T47D (cell line): ENCODE measurements around the gene SLCO3A1.

ENCODE experiments used
- DNase-seq, 2 experiments: peaks; one replicate each; pipeline versions ENCODE4 v3.0.0 to v3.0.0-alpha.2; 2011 to 2012; ENCODE audit warnings: low read depth in 1 of 2, low spot score in 1 of 2
- JUND ChIP-seq: IDR thresholded peaks from 2 replicates; pipeline ENCODE4 v1.6.1; 2012; ENCODE audit warnings: low read depth
- in situ Hi-C: cut with HindIII; loops from 2 replicates; pipeline ENCODE4 v1.10.0; 2016; ENCODE audit warnings: low sequenced_read_pairs, low pct_unique_long_range_greater_than_20kb

Gene SLCO3A1

DNA sequence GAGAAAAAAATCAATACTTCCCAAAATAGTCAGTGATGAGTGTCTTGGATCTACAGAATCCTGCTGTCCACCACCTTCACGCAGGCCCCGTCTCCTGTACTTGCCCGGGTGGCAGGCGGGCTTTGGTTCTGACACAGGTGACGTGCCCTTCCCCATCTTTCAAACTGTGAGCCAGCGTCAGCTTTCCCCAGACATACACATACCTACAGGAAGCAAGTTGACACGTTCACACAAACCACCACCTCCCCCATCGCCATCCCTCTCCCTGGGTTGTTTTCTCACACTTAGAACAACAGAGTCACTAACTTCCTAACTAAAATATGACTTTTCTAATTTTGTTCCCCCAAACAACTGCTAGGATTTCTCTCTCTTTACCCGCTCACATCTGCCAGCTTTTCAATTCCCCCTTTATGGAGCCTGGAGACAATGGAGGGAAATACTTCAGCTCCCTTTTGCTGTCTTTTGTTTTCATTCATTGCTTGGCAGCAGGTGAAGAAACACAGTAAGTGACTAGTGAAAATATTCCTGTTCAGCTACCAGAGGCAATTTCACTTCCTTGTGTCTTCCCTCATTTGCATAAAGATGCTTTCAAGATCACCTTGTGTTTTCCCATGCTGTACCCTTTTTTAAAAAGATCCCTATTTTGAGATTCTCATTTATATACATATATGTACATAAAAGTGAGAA is 248.3 kb downstream of the SLCO3A1 start:
- no peak for TF ChIP-seq JUND
- in situ Hi-C loops = no loop called here

GRCh38 chr15:92102395-92102755 is 248.9 kb downstream of the SLCO3A1 start:
- TF ChIP-seq JUND = no peak
- in situ Hi-C loops = no loop called here
- no peak for DNase-seq

More for the DNA sequence above, 248.3 kb downstream of the SLCO3A1 start:
- DNase-seq = no peak

DNA sequence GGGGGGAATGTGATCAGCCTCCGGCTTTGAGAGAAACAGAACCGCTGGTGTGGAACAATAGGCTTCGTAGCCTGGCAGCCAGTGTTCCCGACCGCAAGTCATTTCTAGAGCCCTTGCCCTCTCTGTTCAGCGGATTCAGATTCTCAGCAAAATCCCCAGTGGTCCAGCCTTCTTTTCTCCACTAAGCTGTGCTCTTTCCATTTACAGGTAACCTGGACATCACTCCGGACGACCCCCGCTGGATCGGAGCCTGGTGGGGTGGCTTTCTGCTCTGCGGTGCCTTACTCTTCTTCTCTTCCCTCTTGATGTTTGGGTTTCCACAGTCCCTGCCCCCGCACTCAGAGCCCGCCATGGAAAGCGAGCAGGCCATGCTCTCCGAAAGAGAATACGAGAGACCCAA is 250.6 kb downstream of the SLCO3A1 start:
- in situ Hi-C loops = no loop called here
- TF ChIP-seq JUND = no peak
- no peak for DNase-seq

- no peak for TF ChIP-seq JUND
- DNase-seq = no peak
- in situ Hi-C loops = no loop called here
Measured at GRCh38 chr15:92105611-92106010, 252.1 kb downstream of the SLCO3A1 start.

- DNase-seq = no peak
- in situ Hi-C loops = no loop called here
Measured at GRCh38 chr15:92107510-92107909, 254.0 kb downstream of the SLCO3A1 start.

GRCh38 chr15:92109191-92109873 is 255.8 kb downstream of the SLCO3A1 start:
- in situ Hi-C loops = no loop called here
- TF ChIP-seq JUND = no peak
- DNase-seq = no peak

More at GRCh38 chr15:92107510-92107909, 254.0 kb downstream of the SLCO3A1 start:
- no peak for TF ChIP-seq JUND

DNA sequence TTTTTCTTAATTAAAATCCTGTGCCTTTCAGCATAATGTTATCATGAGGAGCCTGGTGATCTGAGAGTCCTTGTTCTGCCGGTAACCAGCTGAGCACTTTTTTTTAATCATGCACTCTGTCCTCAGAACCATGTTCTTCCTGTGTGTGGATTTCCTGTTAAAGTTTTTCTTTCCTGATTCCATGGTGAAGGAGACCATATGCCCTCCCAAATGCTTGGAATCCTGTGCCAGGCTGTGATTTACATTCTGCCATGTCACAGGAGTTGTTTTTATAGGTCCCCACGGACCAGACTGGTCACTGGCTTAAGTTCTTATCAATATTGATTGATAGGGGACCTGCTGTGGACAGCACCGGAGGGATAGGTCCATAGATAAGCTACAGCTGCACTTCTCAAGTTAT is 257.8 kb downstream of the SLCO3A1 start:
- TF ChIP-seq JUND = no peak
- in situ Hi-C loops = no loop called here
- DNase-seq = no peak

- no peak for DNase-seq
- no peak for TF ChIP-seq JUND
- in situ Hi-C loops = no loop called here
Measured at GRCh38 chr15:92111751-92112150, 258.2 kb downstream of the SLCO3A1 start.

DNA sequence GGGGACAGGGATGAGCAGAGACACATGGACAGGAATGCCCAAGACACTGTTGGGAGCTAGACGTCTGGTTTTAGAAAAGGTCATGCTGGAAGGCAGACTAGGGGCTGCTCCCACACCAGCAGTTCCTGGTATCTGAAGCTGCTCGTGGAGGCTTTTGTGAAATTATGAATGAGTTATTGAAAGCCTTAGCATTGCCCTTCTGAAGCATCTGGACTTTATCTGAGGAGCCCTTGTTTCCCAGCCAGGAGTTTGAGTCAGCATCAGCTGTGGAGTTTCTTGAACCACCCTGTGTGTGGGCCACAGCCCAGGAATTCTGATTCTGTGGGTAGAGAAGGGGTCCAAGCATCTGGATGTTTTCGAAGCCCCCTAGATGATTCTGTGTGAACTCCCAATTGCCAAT is 258.7 kb downstream of the SLCO3A1 start:
- in situ Hi-C loops = no loop called here
- TF ChIP-seq JUND = no peak
- no peak for DNase-seq

DNA sequence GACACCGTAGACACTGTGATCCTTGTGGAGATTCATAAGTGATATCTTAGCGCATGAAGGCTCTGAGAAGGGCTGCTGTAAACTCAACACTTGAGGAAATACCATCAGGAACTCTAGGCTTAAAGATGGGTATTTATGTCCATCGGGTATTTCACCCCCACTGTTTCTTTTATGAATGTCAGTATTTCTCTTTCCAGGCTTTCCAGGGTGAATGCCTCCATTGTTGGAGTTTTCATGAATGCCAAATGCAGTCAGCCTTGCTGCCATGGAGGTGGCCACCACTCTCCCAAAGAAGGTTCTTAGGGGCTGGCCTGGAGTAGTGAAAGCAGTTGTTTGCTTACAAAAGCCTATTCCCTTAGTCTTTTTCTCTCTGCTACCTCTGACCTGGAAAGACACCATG is 259.2 kb downstream of the SLCO3A1 start:
- no peak for DNase-seq
- TF ChIP-seq JUND = no peak
- in situ Hi-C loops = no loop called here

DNA sequence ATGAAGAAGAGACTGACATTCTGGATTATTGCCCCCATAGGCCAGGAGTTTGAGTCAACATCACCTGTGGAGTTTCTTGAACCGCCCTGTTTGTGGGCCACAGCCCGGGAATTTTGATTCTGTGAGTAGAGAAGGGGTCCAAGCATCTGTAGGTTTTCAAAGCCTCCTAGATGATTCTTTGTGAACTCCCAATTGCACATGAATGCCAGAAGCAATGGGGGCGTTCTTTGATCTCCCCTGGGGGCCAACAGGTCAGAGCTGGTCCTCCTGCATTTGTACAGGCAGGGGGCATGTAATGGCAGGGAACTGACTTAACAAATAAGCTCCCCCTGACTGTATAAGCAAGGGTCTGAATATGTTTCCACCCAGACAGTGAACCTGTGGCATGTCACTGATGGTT is 260.3 kb downstream of the SLCO3A1 start:
- TF ChIP-seq JUND = no peak
- in situ Hi-C loops = no loop called here
- no peak for DNase-seq

- in situ Hi-C loops = no loop called here
- TF ChIP-seq JUND = no peak
- no peak for DNase-seq
Measured at GRCh38 chr15:92115834-92116233, 262.3 kb downstream of the SLCO3A1 start.

DNA sequence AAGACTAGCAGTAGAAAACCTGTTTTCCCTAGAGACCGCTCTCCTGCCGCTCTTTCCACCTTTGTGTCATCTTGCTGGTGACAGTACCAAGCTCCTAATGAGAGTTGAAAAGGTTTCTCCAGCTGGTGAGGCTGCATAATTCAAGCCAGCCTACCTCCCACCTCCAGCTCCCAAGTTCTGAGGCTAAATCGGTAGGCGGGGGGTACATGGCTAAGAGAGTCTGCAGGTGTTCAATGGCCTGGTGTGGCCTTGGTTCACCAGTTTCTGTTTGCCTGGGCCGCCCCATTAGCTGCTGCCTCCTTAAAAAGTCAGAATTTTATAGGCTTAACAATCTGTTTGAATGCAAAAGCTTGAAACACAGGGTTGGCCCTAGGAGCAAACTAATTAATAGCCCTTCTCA is 262.8 kb downstream of the SLCO3A1 start:
- DNase-seq = no peak
- no peak for TF ChIP-seq JUND
- in situ Hi-C loops = no loop called here
